Measurements from ENCODE around the gene SYNPO2. TPM values are rescaled to one million over a fixed set of nuclear protein-coding genes. Genes with fewer than 3 reads are reported as not detected.

The SYNPO2 gene
- total RNA-seq: 29.0 TPM

DNA sequence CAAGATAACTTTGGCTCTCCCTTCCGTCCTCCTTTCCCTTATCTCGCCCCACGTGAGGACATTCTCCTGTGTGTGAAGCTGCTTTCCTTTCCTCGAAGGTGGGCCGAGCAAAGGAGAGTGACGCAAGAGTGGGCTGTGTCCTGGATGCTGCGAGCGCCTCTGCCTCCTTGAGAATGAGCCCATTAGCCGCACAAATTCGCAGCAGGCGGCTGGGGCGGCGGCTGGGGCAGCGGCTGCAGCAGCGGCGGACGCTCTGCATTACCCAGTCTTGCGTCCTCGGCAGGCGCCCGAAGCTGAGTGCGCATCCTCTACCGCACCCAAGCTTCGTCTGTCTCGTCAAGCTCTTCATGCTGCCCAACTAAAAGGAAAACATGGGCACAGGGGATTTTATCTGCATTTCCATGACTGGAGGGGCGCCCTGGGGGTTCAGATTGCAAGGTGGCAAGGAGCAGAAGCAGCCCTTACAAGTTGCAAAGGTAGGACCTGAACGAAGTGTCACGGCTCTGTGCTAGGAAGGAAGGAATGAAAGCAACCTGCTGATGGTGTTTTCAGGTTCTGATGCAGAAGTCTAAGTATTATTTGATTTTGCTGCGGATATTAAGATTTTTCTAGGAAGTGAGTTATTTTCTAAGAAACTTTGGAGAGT is at the start of gene SYNPO2:
TSS of gene SYNPO2 (plus strand) at position 189 of the 646 bp plus-strand sequence. CDS start at position 372, 183 bp downstream.

Other genes starting within 250 kb of the SYNPO2 start
- gene METTL14, start 203.5 kb upstream of the SYNPO2 start, total RNA-seq: 30.4 TPM
- gene SEC24D, start 52.7 kb upstream of the SYNPO2 start, total RNA-seq: 48.5 TPM
- gene MYOZ2, start 247.0 kb downstream of the SYNPO2 start, total RNA-seq: 10.6 TPM

Measured in metanephros (tissue), 1 donor.